GM12878 (cell line): Measurements from ENCODE around the gene ZNF688. TPM values are rescaled to one million over a fixed set of nuclear protein-coding genes. Genes with fewer than 3 reads are reported as not detected.

Experiments used
- BHLHE40 ChIP-seq, 2 experiments: fragments of 450-650 bp in 1 of 2; IDR thresholded peaks; 2 replicates each; pipeline ENCODE4 v1.6.1; 2011 to 2017; ENCODE audit warnings: low read depth in 2 of 2, borderline replicate concordance in 1 of 2, improper control_type of control experiment in 1 of 2, low read length in 1 of 2, mild to moderate bottlenecking in 1 of 2
- CBFB ChIP-seq: IDR thresholded peaks from 2 replicates; pipeline ENCODE4 v1.6.1; 2016; ENCODE audit warnings: antibody characterized with exemption, low read depth
- FOXK2 ChIP-seq: fragments of 450-650 bp; IDR thresholded peaks from 2 replicates; pipeline ENCODE4 v1.6.1; 2017; ENCODE audit warnings: mild to moderate bottlenecking, moderate library complexity
- HDAC6 ChIP-seq: fragments of 200-600 bp; sonication (generic); IDR thresholded peaks from one replicate; pipeline ENCODE4 v1.8.0; 2017; ENCODE audit warnings: antibody characterized with exemption; ENCODE audit not compliant: unreplicated experiment
- KDM1A ChIP-seq: fragments of 200-600 bp; sonication (generic); IDR thresholded peaks from 2 replicates; pipeline ENCODE4 v1.6.1; 2016; ENCODE audit warnings: borderline replicate concordance
- KLF5 ChIP-seq: fragments of 450-650 bp; IDR thresholded peaks from 2 replicates; pipeline ENCODE4 v1.6.1; 2014; ENCODE audit warnings: mild to moderate bottlenecking; ENCODE audit not compliant: partially characterized antibody
- MEF2A ChIP-seq: IDR thresholded peaks from 2 replicates; pipeline ENCODE4 v1.6.1; 2011; ENCODE audit warnings: low read depth, mild to moderate bottlenecking, low read length, moderate library complexity; ENCODE audit not compliant: insufficient read depth
- MEF2B ChIP-seq: fragments of 450-650 bp; IDR thresholded peaks from 2 replicates; pipeline ENCODE4 v1.6.1; 2018; ENCODE audit warnings: mild to moderate bottlenecking, moderate library complexity; ENCODE audit not compliant: partially characterized antibody, poor library complexity, severe bottlenecking
- MXI1 ChIP-seq: fragments of 150-350 bp; IDR thresholded peaks from 2 replicates; pipeline ENCODE4 v1.6.1; 2011; ENCODE audit warnings: low read depth, mild to moderate bottlenecking, inconsistent platforms, low read length, improper control_type of control experiment
- NR2F1 ChIP-seq: fragments of 450-650 bp; conservative IDR thresholded peaks from 2 replicates; pipeline ENCODE4 v1.6.1; 2017; ENCODE audit warnings: mild to moderate bottlenecking
- SMAD1 ChIP-seq: fragments of 450-650 bp; IDR thresholded peaks from 2 replicates; pipeline ENCODE4 v1.6.1; 2018; ENCODE audit warnings: mild to moderate bottlenecking, low read depth; ENCODE audit not compliant: partially characterized antibody
- SMARCA5 ChIP-seq: fragments of 450-650 bp; IDR thresholded peaks from 2 replicates; pipeline ENCODE4 v1.6.1; 2017; ENCODE audit warnings: mild to moderate bottlenecking
- TCF7 ChIP-seq: IDR thresholded peaks from 2 replicates; pipeline ENCODE4 v1.6.1; 2014; ENCODE audit warnings: antibody characterized with exemption, borderline replicate concordance
- ZNF207 ChIP-seq: fragments of 450-650 bp; IDR thresholded peaks from 2 replicates; pipeline ENCODE4 v1.6.1; 2014; ENCODE audit warnings: antibody characterized with exemption, mild to moderate bottlenecking, borderline replicate concordance
- ZNF217 ChIP-seq: fragments of 450-650 bp; IDR thresholded peaks from 2 replicates; pipeline ENCODE4 v1.6.1; 2017; ENCODE audit warnings: antibody characterized with exemption, mild to moderate bottlenecking
- polyA plus RNA-seq, 11 experiments: library from polyadenylated mRNA; depleted of rRNA in 4 of 11; unstranded in 6 of 11; stranded (reverse) in 5 of 11; fragments of >200 nt; fragmentation: Nextera tagmentation in 4 of 11; fragmentation: Illumina TruSeq in 1 of 11; extraction: Ambion mirVana in 4 of 11; extraction: Trizol in 1 of 11; gene quantifications; 1 replicate in 1 of 11; 2 replicates in 10 of 11; pipeline versions ENCODE4 v1.2.1 to v1.2.3, GENCODE V29; 2011 to 2016; ENCODE audit warnings: inconsistent platforms in 2 of 11, missing spikeins in 2 of 11, low read depth in 1 of 11
- total RNA-seq, 4 experiments: library from RNA; depleted of rRNA in 3 of 4; stranded (reverse); fragments of >200 nt in 3 of 4; fragmentation: Illumina TruSeq in 1 of 4; extraction: Trizol in 1 of 4; gene quantifications; 2 replicates each; pipeline versions ENCODE4 v1.2.1 to v1.2.3, GENCODE V29; 2013 to 2021
- TF ChIP-seq, protein P1 (sequence below): fragments of 450-650 bp; formaldehyde crosslinking; IDR thresholded peaks from 2 replicates; pipeline ENCODE4 v1.4.0; 2022; ENCODE audit warnings: mild to moderate bottlenecking, moderate library complexity
- TF ChIP-seq, protein P2 (sequence below): fragments of 450-650 bp; IDR thresholded peaks from 2 replicates; pipeline ENCODE4 v1.6.1; 2016; ENCODE audit warnings: mild to moderate bottlenecking
- TF ChIP-seq, protein P3 (sequence below): fragments of 450-650 bp; IDR thresholded peaks from 2 replicates; pipeline ENCODE4 v1.6.1; 2017; ENCODE audit warnings: antibody characterized with exemption, mild to moderate bottlenecking, moderate library complexity
- TF ChIP-seq, protein P4 (sequence below): fragments of 450-650 bp; IDR thresholded peaks from 2 replicates; pipeline ENCODE4 v1.6.1; 2018; ENCODE audit warnings: mild to moderate bottlenecking, low read depth, moderate library complexity; ENCODE audit not compliant: partially characterized antibody

The ZNF688 gene
- total and polyA plus RNA-seq, 10 of the 15 experiments (the other 5 are each of a cell fraction or from before 2014, with no cell fraction given): 0.14 to 17.4 (median 10.6) TPM

DNA sequence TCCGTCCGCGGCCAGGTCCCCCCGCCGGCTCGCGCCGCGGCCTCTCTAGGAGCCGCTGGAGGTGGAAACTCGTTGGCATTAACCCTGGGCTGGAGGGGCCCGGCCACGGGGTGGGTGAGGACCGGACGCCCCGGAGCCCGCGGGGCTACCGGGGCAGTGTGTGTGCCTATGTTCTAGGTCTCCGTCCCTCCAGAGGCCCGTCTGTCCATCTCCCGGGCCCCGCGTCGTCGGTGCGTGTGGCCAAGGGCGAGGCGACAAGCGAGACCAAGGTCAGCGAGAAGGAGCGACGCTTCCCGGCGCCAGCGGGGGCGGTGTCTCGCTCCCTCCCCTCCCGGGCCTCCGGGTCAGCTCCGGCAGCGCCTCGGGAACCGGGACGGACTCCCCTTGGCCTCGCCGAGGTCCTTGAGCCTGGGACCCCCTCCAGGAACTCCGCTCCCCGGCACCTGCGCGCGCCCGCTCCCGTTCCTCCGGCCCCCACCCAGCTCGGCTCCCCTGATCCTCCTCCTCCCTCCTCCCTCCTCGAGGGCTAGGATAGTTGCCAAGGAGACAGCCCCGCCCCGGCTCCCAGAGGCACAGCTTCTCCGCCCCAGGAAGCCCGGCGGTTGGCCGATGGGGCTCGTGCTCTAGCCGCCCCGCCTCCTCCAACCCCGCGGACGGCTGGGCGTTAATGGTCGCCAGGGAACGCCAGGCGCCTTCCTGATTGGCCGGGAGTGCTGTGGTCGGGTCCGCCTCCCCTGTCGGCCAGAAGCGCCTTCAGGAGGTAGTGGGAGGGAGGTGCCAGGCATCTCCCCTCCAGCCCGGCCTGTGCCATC, 44.5 kb downstream of the ZNF688 start (continued):
- no peak for TF ChIP-seq MEF2A
- TF ChIP-seq ZNF207: peak; percentile 92
- TF ChIP-seq KLF5: no peak
- TF ChIP-seq KDM1A: no peak
- TF ChIP-seq FOXK2: no peak
- TF ChIP-seq, protein P1, sequence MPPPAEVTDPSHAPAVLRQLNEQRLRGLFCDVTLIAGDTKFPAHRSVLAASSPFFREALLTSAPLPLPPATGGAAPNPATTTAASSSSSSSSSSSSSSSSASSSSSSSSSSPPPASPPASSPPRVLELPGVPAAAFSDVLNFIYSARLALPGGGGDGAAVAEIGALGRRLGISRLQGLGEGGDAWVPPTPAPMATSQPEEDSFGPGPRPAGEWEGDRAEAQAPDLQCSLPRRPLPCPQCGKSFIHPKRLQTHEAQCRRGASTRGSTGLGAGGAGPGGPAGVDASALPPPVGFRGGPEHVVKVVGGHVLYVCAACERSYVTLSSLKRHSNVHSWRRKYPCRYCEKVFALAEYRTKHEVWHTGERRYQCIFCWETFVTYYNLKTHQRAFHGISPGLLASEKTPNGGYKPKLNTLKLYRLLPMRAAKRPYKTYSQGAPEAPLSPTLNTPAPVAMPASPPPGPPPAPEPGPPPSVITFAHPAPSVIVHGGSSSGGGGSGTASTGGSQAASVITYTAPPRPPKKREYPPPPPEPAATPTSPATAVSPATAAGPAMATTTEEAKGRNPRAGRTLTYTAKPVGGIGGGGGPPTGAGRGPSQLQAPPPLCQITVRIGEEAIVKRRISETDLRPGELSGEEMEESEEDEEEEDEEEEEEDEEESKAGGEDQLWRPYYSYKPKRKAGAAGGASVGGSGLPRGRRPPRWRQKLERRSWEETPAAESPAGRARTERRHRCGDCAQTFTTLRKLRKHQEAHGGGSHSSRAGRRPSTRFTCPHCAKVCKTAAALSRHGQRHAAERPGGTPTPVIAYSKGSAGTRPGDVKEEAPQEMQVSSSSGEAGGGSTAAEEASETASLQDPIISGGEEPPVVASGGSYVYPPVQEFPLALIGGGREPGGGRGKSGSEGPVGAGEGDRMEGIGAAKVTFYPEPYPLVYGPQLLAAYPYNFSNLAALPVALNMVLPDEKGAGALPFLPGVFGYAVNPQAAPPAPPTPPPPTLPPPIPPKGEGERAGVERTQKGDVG: no peak
- TF ChIP-seq MXI1: peak; percentile 89; the same call in 1 of the 2 replicates
- no peak for TF ChIP-seq CBFB
- no peak for TF ChIP-seq SMAD1
- TF ChIP-seq, protein P2, sequence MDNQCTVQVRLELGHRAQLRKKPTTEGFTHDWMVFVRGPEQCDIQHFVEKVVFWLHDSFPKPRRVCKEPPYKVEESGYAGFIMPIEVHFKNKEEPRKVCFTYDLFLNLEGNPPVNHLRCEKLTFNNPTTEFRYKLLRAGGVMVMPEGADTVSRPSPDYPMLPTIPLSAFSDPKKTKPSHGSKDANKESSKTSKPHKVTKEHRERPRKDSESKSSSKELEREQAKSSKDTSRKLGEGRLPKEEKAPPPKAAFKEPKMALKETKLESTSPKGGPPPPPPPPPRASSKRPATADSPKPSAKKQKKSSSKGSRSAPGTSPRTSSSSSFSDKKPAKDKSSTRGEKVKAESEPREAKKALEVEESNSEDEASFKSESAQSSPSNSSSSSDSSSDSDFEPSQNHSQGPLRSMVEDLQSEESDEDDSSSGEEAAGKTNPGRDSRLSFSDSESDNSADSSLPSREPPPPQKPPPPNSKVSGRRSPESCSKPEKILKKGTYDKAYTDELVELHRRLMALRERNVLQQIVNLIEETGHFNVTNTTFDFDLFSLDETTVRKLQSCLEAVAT: 0 out of 2 replicates have a peak, but pooled peaks have one; percentile 23
- TF ChIP-seq ZNF217: no peak
- peak; percentile 46 for TF ChIP-seq MEF2B
- TF ChIP-seq, protein P3, sequence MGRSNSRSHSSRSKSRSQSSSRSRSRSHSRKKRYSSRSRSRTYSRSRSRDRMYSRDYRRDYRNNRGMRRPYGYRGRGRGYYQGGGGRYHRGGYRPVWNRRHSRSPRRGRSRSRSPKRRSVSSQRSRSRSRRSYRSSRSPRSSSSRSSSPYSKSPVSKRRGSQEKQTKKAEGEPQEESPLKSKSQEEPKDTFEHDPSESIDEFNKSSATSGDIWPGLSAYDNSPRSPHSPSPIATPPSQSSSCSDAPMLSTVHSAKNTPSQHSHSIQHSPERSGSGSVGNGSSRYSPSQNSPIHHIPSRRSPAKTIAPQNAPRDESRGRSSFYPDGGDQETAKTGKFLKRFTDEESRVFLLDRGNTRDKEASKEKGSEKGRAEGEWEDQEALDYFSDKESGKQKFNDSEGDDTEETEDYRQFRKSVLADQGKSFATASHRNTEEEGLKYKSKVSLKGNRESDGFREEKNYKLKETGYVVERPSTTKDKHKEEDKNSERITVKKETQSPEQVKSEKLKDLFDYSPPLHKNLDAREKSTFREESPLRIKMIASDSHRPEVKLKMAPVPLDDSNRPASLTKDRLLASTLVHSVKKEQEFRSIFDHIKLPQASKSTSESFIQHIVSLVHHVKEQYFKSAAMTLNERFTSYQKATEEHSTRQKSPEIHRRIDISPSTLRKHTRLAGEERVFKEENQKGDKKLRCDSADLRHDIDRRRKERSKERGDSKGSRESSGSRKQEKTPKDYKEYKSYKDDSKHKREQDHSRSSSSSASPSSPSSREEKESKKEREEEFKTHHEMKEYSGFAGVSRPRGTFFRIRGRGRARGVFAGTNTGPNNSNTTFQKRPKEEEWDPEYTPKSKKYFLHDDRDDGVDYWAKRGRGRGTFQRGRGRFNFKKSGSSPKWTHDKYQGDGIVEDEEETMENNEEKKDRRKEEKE: no peak
- TF ChIP-seq, protein P4, sequence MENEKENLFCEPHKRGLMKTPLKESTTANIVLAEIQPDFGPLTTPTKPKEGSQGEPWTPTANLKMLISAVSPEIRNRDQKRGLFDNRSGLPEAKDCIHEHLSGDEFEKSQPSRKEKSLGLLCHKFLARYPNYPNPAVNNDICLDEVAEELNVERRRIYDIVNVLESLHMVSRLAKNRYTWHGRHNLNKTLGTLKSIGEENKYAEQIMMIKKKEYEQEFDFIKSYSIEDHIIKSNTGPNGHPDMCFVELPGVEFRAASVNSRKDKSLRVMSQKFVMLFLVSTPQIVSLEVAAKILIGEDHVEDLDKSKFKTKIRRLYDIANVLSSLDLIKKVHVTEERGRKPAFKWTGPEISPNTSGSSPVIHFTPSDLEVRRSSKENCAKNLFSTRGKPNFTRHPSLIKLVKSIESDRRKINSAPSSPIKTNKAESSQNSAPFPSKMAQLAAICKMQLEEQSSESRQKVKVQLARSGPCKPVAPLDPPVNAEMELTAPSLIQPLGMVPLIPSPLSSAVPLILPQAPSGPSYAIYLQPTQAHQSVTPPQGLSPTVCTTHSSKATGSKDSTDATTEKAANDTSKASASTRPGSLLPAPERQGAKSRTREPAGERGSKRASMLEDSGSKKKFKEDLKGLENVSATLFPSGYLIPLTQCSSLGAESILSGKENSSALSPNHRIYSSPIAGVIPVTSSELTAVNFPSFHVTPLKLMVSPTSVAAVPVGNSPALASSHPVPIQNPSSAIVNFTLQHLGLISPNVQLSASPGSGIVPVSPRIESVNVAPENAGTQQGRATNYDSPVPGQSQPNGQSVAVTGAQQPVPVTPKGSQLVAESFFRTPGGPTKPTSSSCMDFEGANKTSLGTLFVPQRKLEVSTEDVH: no peak
- TF ChIP-seq NR2F1: peak; percentile 92
- no peak for TF ChIP-seq TCF7
- no peak for TF ChIP-seq HDAC6
- TF ChIP-seq SMARCA5: peak; percentile 35; the same call in 1 of the 2 replicates
- peak; percentile 86 to 93 for TF ChIP-seq BHLHE40 (IDR thresholded peaks at IDR 0.05; ENCODE audit: borderline replicate concordance in 1 of 2, low read depth in 2 of 2, low read length in 1 of 2)
